ENCODE data around the gene WDR86.

- TF ChIP-seq, protein P1, sequence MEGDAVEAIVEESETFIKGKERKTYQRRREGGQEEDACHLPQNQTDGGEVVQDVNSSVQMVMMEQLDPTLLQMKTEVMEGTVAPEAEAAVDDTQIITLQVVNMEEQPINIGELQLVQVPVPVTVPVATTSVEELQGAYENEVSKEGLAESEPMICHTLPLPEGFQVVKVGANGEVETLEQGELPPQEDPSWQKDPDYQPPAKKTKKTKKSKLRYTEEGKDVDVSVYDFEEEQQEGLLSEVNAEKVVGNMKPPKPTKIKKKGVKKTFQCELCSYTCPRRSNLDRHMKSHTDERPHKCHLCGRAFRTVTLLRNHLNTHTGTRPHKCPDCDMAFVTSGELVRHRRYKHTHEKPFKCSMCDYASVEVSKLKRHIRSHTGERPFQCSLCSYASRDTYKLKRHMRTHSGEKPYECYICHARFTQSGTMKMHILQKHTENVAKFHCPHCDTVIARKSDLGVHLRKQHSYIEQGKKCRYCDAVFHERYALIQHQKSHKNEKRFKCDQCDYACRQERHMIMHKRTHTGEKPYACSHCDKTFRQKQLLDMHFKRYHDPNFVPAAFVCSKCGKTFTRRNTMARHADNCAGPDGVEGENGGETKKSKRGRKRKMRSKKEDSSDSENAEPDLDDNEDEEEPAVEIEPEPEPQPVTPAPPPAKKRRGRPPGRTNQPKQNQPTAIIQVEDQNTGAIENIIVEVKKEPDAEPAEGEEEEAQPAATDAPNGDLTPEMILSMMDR (IDR thresholded peaks at IDR 0.05; ENCODE audit: low read length): no peak
- no peak for TF ChIP-seq EZH2 (IDR thresholded peaks at IDR 0.05; ENCODE audit: borderline replicate concordance, low read length)
Observed at GRCh38 chr7:151361193-151361959, 48.5 kb downstream of the WDR86 start.
